CD4-positive, alpha-beta T cell treated with Interleukin-4 for 4 hours (primary cell): ENCODE data around the gene NAPA.
"Not testable (repeated sequence)": the region's sequence is repeated elsewhere in the genome, so short reads cannot be mapped to it uniquely, and the experiment has no call there.

Source experiments
- DNase-seq: peaks from one replicate; pipeline ENCODE4 v3.0.0-alpha.2; 2020

NAPA gene

DNA sequence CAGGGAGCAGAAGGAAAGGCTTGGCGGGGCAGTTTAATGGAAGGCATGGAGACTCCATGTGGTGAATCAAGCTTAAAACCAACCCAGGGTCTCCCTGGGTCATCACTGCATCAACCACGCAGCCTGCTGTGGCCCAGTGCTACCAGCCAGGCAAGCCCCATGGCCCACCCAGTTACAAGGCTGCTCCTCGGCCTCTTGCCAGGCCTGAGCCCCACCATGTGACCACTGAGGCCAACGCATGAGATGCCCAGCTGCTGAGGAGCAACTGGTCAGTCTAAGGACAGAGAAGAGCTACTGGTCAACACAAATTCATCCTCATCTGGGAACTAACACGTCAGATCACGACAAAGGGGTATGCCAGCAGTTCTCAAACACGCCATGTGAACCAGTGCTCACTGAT lies 15.5 kb downstream of the NAPA start:
- no peak for DNase-seq

DNA sequence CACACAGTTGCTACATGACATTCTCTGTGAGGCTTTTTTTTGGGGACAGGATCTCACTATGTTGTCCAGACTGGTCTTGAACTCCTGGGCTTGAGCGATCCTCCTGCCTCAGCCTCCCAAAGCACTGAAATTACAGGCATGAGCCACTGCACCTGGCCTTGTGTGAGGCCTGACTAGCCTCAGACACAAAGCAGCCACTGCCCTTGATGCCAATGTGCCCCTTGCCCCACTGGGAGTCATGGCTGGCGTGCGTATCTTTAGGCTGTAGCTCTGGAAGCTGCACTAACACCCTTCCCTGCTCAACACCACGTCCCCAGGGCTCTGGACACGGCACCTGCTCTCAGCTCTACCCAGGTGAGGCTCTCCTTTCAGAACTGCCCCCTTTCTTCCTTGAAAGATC lies 16.3 kb downstream of the NAPA start:
- no peak for DNase-seq

DNA sequence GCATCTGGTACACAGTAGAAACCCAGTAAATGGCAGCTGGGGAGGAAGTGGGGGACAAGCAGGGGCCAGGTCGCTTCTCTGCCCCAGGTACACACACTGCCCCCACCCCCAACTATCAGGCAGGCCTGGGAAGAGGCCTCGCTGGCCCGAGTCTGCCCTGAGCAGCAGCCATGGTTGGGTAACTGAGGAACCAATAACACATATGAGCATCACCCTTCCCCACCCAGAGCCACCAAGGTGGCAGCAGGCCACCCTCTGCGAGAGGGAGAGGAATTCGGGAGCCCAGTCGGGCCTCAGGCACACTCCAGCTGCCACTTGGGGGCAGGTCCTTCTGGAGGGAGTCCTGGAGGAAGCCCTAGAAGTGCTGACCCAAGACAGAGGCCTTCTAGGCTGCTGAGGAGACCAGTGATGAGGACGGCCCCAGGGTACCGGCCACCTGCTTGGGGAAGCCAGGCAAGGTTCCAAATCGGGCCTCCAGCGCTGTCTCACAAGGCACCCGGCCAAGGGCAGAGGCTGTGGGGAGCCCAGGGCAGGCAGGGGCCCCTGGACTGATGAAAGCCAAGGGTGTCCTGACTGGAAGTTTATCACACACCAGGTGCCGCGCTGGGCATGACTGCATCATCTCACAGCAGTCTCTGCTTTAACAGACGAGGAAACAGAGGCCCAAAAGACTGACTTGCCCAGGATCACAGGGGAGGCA lies 16.9 kb downstream of the NAPA start:
- no peak for DNase-seq

DNA sequence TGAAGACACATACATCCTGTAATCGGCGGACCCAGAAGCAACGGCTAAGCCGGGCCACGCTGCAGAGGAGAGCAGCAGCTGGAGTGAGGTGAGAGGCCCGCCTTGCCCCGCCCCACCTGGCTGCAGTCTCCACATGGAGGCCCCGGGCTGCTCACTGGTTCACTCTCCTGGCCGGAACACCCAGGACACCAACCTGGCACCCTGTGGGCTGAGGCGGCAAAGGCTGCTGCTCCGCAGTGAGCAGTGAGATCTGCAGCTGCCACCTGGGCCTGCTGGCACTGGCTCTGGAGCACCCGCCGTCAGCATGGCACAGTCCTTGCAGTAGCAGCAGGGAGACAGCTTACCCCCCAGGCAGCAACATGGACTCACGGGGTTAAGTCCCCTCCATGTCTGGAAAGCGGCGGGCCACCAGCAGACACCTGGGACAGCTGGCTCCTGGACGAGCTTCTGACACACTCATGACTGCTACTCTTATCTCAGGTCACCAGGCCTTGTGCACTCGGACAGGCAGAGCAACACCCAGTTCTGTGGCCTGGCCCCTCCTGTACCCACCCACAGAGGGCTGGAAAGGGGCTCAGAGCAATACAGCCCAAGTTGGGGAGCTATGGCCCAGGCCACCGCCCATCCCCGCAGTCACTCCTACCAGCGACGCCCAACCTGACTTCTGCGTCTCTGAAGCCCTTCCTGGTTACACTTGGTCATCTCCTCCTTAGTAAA lies 17.7 kb downstream of the NAPA start:
- no peak for DNase-seq

DNA sequence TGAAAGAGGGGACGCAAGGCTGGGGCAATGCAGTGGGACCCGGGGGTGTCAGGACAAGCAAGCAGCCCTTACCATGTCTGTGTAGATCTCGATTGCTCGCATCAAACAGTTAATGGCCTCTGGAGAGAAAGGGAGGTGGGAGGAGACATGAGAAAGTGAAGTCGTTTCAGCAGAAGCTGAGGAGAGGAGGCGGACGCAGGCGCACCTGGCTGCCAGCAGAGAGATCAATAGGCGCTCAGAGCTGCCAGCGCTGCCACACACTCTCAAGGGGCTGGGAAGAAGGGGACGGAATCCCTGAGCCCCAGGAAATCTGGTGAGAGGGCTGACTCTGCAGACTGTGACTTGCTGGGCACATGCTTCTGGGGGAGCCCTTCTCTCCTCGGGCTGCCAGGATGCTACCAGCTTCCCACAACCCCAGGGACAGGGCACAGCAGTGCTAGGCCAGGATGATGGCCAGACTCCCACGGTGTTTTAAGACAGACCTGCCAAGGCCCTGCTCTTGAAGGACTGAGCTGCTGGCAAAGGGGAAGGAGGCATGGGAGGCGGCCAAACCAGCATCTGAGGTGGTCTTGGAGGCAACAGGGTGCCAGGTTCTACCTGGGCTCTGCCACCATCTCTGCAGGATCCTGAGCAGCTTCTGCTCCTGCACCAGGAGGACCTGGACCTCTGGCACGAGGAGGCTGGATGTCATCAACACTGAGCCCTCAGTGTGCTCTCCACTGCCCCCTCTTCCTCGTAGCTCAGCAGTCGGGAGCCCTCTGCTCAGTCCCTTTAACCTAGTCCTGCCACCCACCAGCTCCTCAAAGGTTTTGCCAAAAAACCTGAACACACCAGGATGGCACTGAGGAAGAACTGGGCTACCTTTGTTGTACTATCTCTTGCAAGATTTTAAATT lies 19.1 kb downstream of the NAPA start:
- no peak for DNase-seq

DNA sequence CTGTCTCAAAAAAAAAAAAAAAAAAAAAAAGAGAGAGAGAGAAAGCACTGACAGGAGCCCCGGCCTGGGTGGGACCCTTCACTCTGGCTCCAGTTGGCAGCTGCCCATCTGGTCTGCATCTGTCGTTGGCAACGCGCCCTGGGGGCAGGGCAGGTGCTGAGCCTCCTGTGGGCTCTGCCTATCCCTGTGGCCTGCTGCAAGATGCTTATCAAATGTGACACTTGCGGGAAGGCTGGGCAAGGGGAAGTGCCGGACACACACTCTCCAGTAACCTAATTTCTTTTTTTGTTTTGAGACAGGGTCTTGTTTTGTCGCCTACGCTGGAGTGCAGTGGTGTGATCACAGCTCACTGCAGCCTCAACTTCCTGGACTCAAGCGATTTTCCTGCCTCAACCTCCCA lies 20.1 kb downstream of the NAPA start:
- DNase-seq = no peak

DNA sequence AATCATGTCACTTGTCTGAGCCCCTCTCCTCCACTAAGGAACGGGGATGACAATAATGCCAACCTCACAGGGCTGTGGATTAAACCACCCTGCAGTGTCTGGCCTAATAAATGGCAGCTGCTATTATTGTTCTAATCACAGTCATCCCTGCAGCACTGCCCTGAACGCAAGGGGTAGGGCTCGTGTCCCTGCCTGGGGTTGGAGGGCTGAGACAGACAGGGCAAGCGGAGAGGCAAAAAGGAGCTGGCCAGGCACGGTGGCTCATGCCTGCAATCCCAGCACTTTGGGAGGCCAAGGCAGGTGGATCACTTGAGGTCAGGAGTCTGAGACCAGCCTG lies 20.7 kb downstream of the NAPA start:
- no peak for DNase-seq

DNA sequence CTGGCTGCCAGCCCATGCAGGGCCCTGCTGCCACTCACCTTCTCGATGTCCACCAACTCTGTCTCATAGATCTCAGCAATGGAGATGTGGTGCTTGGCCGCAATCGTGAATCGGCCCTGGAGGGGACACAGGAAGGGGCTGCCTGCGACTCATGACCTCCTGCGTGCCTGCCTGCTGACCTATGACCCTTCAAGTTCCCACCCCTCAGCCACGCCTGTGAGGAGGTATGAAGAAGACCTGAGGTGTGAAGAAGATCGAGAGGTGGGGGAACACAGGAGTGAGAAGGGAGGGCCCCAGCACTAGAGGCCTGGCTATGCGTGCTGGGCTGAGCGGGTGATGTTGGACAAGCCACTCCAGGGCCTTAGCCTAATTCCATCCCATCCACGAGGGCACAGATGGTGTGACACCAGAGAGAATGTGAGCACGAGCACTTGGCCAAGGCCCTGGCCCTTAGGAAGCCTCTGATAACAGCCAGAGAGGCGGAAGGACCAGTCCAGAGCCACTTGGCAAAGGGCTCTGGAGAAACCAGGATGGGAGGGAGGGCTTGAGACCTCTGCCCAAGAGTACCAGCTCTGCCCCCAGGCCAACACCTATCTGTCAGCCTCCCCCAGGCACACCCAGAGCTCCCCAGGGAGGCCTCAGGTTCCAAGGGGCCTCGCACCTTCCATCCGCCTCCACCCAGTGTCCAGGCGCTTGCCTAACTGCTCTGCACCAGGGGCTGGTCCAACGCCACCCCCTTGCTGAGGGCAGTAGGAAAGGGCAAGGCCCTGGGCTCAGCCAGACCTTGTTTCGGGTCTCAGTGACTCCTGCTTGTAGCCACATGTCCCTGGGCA lies 21.3 kb downstream of the NAPA start:
- no peak for DNase-seq

DNA sequence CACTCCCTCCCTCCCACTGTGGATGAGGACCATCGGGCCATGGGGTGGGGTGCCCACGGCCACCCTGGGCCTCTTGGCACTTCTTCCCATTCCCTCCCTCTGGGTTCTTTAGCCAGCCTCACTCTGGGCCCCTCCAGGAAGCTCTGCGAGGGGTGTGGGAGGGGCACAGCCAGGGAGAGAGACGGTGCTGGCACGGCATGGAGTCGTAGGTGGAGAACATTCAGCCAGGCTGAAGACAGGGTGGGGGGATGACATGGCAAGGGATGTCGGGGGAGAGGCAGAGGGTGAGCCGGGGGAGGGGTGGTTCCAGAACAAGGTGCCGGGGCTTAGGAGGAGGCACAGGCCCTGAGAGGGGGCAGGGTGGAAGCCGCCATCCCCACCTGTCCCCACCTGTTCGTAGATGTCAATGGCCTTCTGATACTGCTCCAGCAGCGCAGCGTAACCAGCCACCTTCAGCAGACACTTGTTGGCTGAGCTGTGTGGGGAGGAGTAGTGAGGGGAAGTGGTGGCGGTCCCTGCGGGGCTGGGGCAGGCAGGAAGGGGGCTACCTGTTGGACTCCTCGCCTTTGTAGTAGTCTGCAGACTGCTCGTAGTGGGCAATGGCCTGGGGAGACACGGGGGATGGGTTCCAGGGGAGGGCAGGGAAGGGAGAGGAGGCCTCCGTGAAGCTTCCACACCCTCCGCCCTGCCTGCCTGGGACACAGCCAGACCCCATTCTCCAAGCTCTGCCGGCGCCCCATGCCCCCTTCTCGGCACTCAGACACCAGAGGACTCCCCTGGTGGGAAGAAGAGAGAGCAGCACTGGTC lies 22.1 kb downstream of the NAPA start:
- DNase-seq = no peak

DNA sequence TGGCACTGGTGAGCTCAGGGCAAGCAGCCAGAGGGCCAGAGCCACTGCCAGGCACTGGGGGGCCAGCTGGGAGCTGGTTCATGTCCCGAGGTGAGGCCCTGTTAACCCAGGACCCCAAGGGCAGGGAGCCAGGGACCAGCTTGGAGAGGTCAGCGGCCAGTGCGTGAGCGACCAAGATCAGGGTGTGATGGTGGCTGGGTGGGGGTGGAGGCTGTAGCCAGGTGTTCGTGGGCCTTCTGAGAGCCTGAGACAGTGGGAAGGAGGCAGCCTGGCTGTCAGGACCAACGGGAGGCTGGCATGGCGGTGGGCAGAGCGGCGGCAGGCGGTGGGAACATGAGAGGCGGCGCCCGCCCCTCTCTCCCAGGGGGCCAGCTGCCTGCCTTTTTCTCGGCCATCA lies 22.7 kb downstream of the NAPA start:
- DNase-seq = no peak

DNA sequence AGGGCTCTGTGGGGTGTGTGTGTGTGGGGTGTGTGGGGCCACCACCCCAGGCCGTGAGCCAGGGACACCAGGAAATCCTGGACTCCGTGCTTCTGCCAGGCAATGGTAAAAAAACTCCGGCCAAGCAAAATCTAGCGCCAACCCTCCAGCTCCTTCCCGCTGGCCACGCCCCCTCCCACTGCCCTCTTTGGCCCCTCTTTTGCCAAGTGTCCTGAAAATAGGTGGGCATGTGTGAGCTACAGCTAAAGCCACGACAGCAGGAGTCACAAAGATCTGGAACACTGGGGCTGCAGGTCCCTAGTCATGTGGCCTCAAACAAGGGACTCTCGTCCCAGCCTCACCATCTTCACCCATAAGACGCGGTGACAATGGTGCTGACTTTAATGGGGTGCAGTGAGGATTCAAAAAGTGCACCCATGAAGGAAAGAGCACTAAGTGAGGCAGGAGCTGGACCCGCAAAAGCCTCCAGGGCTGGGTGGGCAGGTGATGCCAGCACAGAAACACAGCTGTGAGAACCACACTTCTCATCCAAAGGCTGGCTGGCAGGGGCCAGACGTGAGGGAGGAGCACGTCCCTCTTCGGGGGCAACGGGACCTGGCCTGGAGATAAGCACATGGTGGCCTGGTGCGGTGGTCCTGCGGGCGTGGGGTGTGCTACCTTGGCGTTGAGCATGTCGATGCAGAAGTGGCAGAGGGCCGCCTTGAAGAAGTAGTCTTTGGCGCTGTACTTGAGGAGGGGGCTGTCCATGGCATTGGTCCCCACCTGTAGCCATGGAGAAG lies 23.3 kb downstream of the NAPA start:
- no peak for DNase-seq

DNA sequence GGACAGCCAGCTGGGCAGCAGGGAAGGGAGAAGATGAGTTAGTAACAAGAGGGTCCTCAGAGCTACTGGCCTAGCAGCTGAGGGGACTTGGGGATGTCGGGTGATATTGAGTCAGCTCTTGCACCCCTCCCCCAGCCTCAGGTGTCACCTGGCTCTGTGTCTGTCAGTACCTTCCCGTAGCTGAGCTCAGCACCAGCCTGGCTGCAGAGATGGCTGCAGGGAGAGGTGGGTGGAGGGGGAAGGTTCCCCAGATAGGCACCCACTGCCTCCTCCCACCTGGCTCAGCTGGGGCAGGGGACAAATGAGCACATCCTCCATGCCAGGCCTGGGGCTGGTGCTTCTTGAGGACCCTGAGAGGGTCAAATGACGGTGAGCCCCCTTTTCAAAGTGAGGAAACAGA lies 24.0 kb downstream of the NAPA start:
- no peak for DNase-seq

DNA sequence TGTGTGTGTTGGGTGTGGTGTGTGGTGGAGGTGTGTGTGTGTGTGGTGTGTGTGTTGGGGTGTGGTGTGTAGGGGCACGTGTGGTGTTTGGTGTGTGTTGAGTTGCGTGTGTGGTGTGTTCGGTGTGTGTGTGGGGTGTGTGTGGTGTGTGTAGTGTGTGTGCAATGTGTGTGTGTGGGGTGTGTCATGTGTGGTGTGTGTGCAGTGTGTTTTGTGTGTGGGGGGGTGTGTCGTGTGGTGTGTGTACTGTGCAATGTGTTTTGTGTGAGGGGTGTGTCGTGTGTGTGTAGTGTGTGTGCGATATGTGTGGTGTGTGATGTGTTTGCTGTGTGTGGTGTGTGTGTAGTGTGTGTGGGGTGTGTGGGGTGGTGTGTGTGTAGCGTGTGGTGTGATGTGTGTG lies 24.8 kb downstream of the NAPA start:
- DNase-seq = no peak

DNA sequence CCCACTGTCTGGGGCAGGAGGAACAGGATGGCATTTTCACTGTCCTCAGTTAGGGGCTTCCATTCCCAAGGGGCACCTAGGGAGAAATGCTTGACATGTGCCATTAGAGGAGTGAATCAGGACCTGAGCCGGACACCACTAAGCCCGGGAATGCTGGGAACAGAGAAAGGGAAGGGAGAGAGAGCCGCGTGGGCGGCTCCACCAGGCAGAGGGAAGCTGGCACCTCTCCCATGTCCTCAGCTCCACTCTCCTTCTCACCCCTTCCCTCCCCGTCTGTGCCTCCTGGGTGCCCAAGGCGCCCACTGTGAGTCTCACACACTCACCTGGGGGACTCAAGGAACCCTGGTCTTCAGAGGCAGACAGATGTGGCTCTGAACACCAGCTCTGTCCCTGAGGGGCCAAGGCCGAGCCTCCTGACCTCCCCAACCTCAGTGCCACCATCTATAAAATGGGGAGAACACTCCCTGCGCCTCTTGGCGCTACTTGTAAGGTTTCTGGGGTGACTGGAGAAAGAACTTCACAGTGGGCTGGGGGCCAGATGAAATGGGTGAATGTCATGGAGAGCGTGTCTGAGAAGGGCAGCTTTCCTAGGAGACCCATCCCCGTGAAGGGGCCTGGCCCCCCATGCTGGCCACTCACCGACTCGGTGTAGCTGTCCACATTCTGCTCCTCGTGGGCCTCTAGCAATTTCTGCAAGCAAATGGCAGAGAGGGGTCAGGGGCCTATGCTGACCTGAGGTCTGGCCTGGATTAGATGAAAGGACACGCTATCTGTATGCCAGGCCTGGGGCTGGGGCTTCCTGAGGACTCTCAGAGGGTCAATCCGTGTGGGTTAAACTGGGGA lies 25.6 kb downstream of the NAPA start:
- no peak for DNase-seq

DNA sequence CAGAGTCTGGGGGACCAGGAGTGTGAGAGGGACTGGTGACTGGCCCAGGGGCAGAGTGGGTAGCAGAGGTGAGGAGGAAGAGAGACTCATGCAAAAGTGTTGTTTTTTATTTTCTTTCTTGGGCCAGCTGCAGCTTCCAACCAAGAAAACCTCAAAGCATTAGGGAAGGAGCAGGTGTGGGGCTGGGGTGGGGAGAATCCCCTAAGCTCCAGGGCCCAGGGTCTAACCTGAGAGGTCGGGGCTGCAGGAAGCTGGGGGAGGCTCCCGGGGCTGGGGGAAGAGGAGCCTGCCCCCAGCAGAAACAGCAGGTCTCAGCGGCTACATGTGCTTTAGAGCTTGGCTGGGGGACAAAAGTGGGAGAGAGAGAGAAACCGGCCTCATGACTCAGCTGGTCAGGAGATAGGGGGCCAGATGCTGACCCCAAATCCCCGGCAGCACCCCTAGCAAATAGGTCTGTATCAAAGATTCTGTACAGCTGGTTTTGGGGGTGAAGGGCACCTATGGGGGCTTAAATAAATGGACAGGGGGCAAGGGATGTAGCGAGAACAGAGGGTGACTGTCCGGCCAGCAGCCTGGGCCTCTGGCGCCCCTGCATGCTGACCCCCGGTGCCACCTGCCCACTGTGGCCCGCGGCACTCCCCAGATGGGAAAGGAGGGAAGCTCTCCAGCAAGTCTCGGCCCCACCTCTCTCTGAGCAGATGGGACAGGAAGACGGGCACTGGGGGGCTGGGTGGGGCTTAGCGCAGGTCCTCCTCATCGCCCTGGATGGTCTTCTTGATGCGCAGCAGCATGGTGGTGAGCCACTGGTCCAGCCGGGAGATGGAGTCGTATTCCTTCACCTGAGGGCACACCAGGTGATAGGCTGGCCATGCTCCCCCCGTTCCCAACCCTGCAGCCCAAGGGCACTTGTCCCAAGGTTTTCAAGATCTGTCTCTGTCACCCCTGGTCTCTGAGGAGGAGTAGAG lies 27.0 kb downstream of the NAPA start:
- DNase-seq = no peak

DNA sequence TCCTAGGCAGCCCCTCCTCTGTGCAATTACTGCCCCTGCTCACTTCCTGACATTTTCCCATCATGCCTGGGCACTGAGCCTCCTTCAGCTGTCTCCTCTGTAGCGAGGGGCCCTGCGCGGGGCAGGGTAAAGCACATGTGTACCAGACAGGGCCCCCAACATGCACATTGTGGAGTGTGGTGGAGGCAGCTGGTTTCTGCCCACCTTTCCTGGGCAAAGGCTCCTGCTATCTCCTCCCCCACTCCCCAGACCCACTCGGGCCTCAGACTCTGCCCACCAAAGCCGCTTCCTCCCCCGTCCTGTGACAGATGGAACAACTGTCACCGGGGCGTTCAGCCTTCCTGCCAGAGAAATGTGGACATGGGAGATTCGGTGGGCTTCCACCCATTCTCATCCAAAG lies 28.0 kb downstream of the NAPA start:
- DNase-seq = no peak

DNA sequence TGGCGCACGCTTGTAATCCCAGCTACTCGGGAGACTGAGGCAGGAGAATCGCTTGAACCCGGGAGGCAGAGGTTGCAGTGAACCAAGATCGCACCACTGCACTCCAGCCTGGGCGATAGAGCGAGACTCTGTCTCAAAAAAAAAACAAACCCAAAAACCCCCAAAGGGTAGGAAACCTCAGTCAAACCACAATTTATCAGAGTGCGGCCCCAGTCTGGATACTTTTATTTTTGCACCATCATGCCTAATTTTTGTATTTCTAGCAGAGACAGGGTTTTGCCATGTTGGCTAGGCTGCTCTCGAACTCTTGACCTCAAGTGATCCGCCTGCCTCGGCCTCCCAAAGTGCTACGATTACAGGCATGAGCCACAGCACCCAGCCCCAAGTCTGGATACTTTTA lies 28.6 kb downstream of the NAPA start:
- not testable (repeated sequence) for DNase-seq

DNA sequence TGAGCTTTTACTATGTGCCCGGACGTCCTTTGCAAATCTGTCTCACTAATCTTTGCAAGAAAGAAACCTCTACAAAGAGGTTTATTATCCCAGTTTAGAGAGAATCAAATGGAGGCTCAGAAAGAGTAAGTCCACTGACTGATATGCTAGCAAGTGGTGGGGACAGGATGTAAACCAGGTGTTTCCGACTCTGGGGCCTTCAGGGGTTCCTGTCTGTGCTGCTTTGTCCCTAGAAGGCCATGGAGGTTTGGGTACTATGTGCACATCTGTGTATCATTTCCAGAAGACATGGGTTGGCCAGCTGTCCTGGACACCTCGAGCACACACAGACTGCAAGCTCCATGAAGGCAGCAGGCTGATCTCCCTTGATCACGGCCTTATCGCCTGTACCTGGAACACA lies 29.7 kb downstream of the NAPA start:
- no peak for DNase-seq
